Retinal pigment epithelial cell (primary cell): ENCODE data around the gene ZSWIM8.

Source experiments
- DNase-seq: peaks from one replicate; pipeline ENCODE4 v3.0.0-alpha.2; 2010; ENCODE audit warnings: low read depth
- H3K4me3 ChIP-seq: 2 replicates; pipeline ENCODE4 v1.5.1; 2011; ENCODE audit warnings: mild to moderate bottlenecking, low read length, control low read depth, moderate library complexity
- CTCF ChIP-seq: conservative IDR thresholded peaks from 2 replicates; pipeline ENCODE4 v1.5.1; 2011; ENCODE audit warnings: low read depth, low read length, control low read depth, inconsistent platforms

Gene ZSWIM8

GRCh38 chr10:73746721-73747120, 38.7 kb upstream of the ZSWIM8 start:
- no peak overlapping the region for H3K4me3 ChIP-seq
- DNase-seq, result no peak
- no peak for TF ChIP-seq CTCF

- no peak for DNase-seq
- no peak overlapping the region for H3K4me3 ChIP-seq
- no peak for TF ChIP-seq CTCF
Measured at GRCh38 chr10:73750819-73751218, 34.6 kb upstream of the ZSWIM8 start.

GRCh38 chr10:73756183-73756582, 29.2 kb upstream of the ZSWIM8 start:
- no peak for DNase-seq
- no peak overlapping the region for H3K4me3 ChIP-seq
- TF ChIP-seq CTCF, result no peak

GRCh38 chr10:73758704-73759511, 26.5 kb upstream of the ZSWIM8 start:
- no peak for DNase-seq
- no peak overlapping the region for H3K4me3 ChIP-seq
- TF ChIP-seq CTCF, result no peak

GRCh38 chr10:73759512-73760115, 25.8 kb upstream of the ZSWIM8 start:
- TF ChIP-seq CTCF, result no peak
- H3K4me3 ChIP-seq, result no peak overlapping the region
- DNase-seq, result no peak

GRCh38 chr10:73761781-73762180, 23.6 kb upstream of the ZSWIM8 start:
- no peak for DNase-seq
- H3K4me3 ChIP-seq, result no peak overlapping the region
- no peak for TF ChIP-seq CTCF

GRCh38 chr10:73762915-73763314, 22.5 kb upstream of the ZSWIM8 start:
- no peak for TF ChIP-seq CTCF
- DNase-seq, result no peak
- no peak overlapping the region for H3K4me3 ChIP-seq
